ENCODE results near the gene ADGRL1. TPM values are rescaled to one million over a fixed set of nuclear protein-coding genes. Genes with fewer than 3 reads are reported as not detected.

The ADGRL1 gene
- total RNA-seq, 1 experiment from 2014 or later = 88.6 TPM

DNA sequence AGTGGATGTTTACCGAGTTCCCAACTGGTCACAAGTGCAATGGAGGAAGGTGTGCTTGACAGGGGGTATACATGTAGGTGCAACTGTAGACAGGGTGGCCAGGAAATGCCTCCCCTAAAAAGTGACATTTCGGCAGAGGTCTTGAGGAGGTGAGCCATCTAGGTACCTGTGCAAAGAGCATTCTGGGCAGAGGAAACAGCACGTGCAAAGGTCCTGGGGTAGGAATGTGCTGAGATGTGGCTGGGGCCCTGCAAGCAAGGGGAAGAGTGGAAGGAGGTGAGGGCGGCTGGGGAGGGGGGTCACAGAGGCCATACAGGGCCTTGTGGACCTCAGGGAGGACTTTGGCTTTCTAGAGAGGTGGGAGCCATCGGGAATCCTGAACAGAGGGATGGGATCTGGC lies 8.1 kb downstream of the ADGRL1 start:
- Histone ChIP-seq H2AFZ (ENCODE audit: low read depth, low read length, poor library complexity, severe bottlenecking) (no peak overlapping the region), H3K36me3 (ENCODE audit: control insufficient read depth in 1 of 2, insufficient read depth in 2 of 2, low read length in 2 of 2) (peaks cover 0 to 5% of the 10 kb centered on the region in 2 experiments; a peak in 1 of 4 replicates), H3K9ac (ENCODE audit: low read length) (no peak overlapping the region), H3K4me2 (ENCODE audit: low read length) (no peak overlapping the region), H3K4me1 (ENCODE audit: control insufficient read depth in 1 of 2, insufficient read depth in 2 of 2, low read length in 2 of 2) (peaks cover 5 to 9% of the 10 kb centered on the region in 2 experiments; a peak in 3 of 4 replicates), H3K79me2 (ENCODE audit: insufficient read depth, low read length) (peaks cover 99% of the 10 kb centered on the region), H4K20me1 (ENCODE audit: insufficient read depth) (0 out of 2 replicates have a peak, but pooled peaks cover 5% of the 10 kb centered on the region), H3K27me3 (ENCODE audit: insufficient read depth, low read length) (no peaks in the 10 kb centered on the region), H3K27ac (ENCODE audit: low read depth, low read length) (no peak overlapping the region), H3K9me2 (ENCODE audit: insufficient read depth) (no peaks in the 10 kb centered on the region), H3K4me3 (replicated peaks in 1 of 2; ENCODE audit: low read depth in 1 of 2, low read length in 2 of 2) (no peak overlapping the region), H3K9me3 (ENCODE audit: control insufficient read depth in 1 of 2, insufficient read depth in 1 of 2, low read depth in 1 of 2, low read length in 2 of 2) (no peaks in the 10 kb centered on the region)
- DNase-seq (ENCODE audit: low read depth, low spot score) (no peak), ATAC-seq (no peak)
- TF ChIP-seq POLR2AphosphoS5 (IDR thresholded peaks at IDR 0.05; ENCODE audit: low read depth, low read length) (no peak), YY1 (IDR thresholded peaks at IDR 0.05; ENCODE audit: extremely low read depth, insufficient replicate concordance, low read depth, low read length) (no peak), SIN3A (IDR thresholded peaks at IDR 0.05; ENCODE audit: low read depth) (no peak), EGR1 (IDR thresholded peaks at IDR 0.05; ENCODE audit: low read depth) (no peak), EZH2 (IDR thresholded peaks at IDR 0.05) (no peak), CBX3 (IDR thresholded peaks at IDR 0.05; ENCODE audit: low read depth) (no peak), POLR2A (IDR thresholded peaks at IDR 0.05; ENCODE audit: borderline replicate concordance, extremely low read depth, insufficient read depth, insufficient read length) (no peak), SP1 (IDR thresholded peaks at IDR 0.05; ENCODE audit: low read depth) (no peak), JUND (IDR thresholded peaks at IDR 0.05) (no peak), TCF7L2 (IDR thresholded peaks at IDR 0.05; ENCODE audit: borderline replicate concordance, extremely low read depth, insufficient read depth, insufficient read length) (no peak), ELF1 (IDR thresholded peaks at IDR 0.05; ENCODE audit: borderline replicate concordance, low read depth) (no peak), RAD21 (IDR thresholded peaks at IDR 0.05; ENCODE audit: low read depth) (no peak), CEBPB (IDR thresholded peaks at IDR 0.05; ENCODE audit: low read depth) (no peak), SRF (IDR thresholded peaks at IDR 0.05; ENCODE audit: low read depth) (no peak), FOSL1 (IDR thresholded peaks at IDR 0.05; ENCODE audit: low read depth) (no peak)
- TF ChIP-seq, protein P1, sequence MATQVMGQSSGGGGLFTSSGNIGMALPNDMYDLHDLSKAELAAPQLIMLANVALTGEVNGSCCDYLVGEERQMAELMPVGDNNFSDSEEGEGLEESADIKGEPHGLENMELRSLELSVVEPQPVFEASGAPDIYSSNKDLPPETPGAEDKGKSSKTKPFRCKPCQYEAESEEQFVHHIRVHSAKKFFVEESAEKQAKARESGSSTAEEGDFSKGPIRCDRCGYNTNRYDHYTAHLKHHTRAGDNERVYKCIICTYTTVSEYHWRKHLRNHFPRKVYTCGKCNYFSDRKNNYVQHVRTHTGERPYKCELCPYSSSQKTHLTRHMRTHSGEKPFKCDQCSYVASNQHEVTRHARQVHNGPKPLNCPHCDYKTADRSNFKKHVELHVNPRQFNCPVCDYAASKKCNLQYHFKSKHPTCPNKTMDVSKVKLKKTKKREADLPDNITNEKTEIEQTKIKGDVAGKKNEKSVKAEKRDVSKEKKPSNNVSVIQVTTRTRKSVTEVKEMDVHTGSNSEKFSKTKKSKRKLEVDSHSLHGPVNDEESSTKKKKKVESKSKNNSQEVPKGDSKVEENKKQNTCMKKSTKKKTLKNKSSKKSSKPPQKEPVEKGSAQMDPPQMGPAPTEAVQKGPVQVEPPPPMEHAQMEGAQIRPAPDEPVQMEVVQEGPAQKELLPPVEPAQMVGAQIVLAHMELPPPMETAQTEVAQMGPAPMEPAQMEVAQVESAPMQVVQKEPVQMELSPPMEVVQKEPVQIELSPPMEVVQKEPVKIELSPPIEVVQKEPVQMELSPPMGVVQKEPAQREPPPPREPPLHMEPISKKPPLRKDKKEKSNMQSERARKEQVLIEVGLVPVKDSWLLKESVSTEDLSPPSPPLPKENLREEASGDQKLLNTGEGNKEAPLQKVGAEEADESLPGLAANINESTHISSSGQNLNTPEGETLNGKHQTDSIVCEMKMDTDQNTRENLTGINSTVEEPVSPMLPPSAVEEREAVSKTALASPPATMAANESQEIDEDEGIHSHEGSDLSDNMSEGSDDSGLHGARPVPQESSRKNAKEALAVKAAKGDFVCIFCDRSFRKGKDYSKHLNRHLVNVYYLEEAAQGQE (IDR thresholded peaks at IDR 0.05; ENCODE audit: low read depth) = no peak
- TF ChIP-seq, protein P2, sequence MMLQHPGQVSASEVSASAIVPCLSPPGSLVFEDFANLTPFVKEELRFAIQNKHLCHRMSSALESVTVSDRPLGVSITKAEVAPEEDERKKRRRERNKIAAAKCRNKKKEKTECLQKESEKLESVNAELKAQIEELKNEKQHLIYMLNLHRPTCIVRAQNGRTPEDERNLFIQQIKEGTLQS (IDR thresholded peaks at IDR 0.05) = no peak
- TF ChIP-seq, protein P3, sequence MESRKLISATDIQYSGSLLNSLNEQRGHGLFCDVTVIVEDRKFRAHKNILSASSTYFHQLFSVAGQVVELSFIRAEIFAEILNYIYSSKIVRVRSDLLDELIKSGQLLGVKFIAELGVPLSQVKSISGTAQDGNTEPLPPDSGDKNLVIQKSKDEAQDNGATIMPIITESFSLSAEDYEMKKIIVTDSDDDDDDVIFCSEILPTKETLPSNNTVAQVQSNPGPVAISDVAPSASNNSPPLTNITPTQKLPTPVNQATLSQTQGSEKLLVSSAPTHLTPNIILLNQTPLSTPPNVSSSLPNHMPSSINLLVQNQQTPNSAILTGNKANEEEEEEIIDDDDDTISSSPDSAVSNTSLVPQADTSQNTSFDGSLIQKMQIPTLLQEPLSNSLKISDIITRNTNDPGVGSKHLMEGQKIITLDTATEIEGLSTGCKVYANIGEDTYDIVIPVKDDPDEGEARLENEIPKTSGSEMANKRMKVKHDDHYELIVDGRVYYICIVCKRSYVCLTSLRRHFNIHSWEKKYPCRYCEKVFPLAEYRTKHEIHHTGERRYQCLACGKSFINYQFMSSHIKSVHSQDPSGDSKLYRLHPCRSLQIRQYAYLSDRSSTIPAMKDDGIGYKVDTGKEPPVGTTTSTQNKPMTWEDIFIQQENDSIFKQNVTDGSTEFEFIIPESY (IDR thresholded peaks at IDR 0.05; ENCODE audit: extremely low read depth, insufficient replicate concordance, low read length) = no peak
- TF ChIP-seq, protein P4, sequence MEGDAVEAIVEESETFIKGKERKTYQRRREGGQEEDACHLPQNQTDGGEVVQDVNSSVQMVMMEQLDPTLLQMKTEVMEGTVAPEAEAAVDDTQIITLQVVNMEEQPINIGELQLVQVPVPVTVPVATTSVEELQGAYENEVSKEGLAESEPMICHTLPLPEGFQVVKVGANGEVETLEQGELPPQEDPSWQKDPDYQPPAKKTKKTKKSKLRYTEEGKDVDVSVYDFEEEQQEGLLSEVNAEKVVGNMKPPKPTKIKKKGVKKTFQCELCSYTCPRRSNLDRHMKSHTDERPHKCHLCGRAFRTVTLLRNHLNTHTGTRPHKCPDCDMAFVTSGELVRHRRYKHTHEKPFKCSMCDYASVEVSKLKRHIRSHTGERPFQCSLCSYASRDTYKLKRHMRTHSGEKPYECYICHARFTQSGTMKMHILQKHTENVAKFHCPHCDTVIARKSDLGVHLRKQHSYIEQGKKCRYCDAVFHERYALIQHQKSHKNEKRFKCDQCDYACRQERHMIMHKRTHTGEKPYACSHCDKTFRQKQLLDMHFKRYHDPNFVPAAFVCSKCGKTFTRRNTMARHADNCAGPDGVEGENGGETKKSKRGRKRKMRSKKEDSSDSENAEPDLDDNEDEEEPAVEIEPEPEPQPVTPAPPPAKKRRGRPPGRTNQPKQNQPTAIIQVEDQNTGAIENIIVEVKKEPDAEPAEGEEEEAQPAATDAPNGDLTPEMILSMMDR (IDR thresholded peaks at IDR 0.05 in 2 of 3, conservative IDR thresholded peaks at IDR 0.05 in 1 of 3; ENCODE audit: borderline replicate concordance in 1 of 3, insufficient read depth in 1 of 3, low read depth in 2 of 3, low read length in 2 of 3) = no peak
- TF ChIP-seq, protein P5, sequence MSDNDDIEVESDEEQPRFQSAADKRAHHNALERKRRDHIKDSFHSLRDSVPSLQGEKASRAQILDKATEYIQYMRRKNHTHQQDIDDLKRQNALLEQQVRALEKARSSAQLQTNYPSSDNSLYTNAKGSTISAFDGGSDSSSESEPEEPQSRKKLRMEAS (IDR thresholded peaks at IDR 0.05) = no peak
- POLR2A ChIA-PET = no interaction called here
- no TSS peak for BruUV-seq (replicated peaks)
- intact Hi-C loops (cut with micrococcal nuclease) = loop anchor here (5.0 kb wide), 1 partner anchor 316 kb away; no protein-coding TSS in a partner anchor
- CTCF ChIA-PET = interaction anchor here (1.1 to 3.1 kb wide), 3 partner anchors 151 to 208 kb away, joined by 4 to 32 read pairs (median 5); no protein-coding TSS in a partner anchor
- RAD21 ChIA-PET (ENCODE audit: low non-redundant PET in 1 of 2, low total read pairs in 2 of 2, uncharacterized antibody in 2 of 2, unreplicated experiment in 2 of 2) = no interaction called here
